HG02970 (cell line): Measurements from ENCODE around the gene SNX9.

Source experiments
- ATAC-seq: cut with Tn5 transposase; IDR thresholded peaks from one replicate; pipeline ENCODE4 v1.9.1; 2021; ENCODE audit warnings: mild to moderate bottlenecking, moderate library complexity, moderate number of reproducible peaks; ENCODE audit not compliant: unreplicated experiment, low FRiP score

The SNX9 gene

DNA sequence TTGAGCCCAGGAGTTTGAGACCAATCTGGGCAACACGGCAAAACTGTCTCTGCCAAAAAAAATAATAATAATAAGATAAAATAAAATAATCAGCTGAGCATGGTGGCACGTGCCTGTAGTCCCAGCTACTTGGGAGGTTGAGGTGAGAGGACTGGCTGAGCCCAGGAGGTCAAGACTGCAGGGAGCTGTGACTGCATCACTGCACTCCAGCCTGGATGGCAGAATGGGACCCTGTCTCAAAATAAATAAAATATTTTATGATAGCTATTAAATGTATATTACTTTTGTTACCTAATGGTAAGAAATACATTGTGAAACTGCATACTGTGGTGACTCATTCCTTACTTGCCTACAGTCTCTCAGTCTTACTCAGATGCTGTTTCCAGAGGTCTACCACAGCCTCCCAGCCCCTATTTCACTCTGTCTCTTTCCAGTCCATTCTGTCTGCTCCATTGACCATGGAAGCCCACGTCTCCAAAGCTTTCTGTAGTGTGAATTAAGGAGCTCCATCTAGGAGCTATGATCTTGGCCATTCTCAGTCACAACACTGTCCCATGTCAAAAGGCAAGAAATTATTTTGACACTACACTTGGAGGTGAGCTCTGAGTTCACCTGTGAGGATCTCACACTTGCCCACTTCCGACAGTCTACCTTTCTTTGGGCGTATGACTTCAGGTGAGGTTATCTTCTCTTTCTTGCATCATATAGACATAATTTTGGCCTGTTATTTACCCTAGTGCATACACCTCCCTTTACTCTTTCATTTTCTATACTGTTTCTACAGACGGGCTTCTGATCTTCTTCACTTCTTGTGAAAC is 22.4 kb upstream of the SNX9 start:
- ATAC-seq, result peak; percentile 80

DNA sequence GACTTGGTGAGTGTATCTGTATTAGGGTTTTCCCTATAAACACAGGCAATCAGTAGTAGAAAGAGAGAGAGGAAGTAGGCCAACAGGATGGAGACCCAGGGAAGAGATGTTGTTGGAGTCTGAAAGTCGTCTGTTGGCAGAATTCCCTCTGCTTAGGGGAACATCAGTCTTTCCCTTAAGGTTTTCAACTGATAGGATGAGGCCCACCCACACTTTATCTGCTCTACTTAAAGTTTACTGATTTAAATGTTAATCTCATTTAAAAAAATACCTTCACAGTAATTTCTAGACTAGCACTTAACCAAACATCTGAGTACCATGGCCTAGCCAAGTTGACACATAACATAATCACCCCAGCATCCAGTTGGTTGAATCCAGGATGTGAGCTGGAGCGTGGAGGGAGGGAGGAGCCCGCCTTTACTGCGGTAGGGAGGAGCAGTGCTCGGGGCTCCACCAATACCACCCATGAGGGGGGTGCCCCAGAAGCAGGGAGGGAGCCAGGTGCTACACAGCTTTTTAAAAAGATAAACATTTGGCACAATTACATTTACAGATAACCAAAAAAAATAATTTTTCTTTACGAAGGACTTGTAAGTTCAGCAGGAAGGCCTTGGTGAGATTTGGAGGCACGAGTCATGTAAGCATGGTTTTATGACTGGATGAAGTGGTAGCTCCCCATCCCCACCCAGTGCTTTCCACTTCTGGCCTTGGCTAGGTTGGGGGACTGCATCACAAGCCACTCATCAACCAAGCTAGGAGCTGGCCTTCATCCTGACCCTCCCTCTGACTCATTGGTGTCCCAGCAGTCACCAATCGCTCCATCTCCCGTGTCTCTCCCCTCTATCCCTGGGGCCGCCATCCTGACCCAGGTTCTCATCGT is 18.4 kb upstream of the SNX9 start:
- ATAC-seq, result no peak

DNA sequence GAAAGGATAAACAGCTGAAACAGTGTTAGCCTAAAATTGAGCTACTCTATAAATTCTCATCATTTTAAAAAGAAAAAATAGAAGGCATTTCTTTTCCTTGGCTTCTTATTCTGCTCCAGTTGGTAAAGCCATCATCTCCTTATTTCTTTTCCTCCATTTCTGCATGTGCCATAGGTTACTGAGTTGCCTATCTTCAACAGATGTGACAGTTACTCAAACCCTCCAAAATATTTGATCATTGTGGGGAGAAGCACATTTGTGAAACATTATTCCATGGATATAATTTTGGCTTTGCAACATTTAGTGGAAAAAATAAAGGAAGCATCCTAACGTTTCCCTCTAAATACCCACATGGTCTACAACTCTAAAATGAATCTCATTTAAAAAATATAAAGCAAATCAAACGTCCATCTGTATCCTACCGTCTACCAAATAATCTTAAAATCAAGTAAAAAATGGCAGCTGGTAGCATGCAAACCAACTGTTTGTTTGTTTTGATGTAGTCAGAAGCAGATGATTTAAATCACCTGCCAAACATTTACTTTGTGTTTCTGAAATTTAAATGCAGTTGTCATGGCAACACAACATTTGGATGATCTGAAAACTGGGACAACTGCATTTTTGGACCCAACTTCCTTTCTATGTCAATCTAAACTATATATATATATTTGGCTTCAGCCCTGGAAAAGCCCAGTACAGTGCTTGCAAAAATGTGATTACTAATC is 16.8 kb upstream of the SNX9 start:
- ATAC-seq, result no peak

DNA sequence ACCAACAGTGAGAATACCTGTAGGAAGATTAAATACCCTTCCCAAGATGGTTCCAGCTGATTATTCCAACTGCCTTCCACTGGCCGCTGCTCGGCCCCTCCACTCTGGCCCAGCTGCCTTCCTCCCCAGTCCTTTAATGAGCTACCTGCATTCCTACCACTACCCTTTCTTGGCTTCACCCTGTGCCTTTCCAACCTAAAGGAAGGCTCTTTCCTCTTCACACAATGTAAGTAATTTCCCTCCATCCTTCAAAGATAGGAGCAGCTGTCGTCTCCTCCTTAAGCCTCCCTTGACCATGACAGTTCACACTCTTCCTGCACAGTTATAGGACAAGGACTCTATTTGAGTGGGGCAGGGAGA is 16.2 kb upstream of the SNX9 start:
- ATAC-seq, result no peak

DNA sequence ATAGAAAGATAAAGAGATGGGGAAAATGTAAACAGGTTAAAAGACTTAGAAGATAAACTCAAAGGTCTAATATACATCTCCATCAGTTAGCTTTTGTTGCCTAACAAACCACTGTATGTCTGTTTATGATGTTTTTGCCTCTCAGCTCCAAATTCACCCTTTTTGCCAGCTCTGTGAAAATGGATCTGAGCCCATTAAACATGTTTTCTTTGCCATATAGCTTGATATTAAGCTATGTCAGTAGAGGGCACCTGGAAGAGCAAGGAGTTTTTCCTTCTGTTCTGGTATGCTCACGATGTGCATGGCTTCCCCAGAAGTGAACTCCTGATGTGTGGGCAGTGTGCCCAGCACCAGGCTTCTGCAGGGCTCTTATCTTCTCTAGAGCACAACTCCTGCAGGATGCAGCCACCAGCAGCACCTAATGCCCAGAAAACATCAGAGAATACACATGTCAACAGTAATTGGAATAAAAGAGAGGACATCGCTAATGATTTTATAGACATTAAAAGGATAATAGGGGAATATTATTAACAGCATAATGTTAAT is 14.6 kb upstream of the SNX9 start:
- ATAC-seq, result no peak

DNA sequence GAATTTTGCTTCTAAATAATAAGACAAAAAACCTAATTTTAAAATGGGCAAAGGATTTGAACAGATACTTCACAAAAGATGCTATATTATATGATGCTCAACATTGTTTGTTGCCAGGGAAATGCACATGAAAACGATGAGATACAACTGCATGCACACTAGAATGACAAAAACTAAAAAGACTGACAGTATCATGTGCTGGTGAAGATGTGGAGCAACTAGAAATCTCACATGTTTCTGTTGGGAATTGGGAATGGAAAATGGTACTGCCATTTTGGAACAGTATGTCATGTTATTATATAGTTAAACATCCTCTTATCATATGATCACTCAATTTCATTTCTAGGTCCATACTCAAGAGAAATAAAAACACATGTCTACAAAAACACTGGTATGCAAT is 13.4 kb upstream of the SNX9 start:
- no peak for ATAC-seq

DNA sequence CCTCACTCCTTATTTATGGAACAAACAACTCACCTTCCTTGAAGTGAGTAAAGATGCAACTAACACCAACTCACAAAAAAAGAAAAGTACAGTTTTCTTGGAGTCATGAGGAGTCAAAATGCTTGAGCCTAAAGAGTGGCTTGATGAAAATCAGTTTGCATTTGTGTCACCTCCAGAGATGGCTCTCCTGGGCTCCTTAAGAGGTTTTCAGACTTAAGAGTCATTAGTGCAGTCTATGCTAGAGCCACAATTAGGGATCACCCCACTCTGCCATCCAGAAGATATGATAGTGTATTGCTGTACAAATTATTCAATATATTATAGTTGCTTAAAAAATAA is 11.9 kb upstream of the SNX9 start:
- no peak for ATAC-seq

DNA sequence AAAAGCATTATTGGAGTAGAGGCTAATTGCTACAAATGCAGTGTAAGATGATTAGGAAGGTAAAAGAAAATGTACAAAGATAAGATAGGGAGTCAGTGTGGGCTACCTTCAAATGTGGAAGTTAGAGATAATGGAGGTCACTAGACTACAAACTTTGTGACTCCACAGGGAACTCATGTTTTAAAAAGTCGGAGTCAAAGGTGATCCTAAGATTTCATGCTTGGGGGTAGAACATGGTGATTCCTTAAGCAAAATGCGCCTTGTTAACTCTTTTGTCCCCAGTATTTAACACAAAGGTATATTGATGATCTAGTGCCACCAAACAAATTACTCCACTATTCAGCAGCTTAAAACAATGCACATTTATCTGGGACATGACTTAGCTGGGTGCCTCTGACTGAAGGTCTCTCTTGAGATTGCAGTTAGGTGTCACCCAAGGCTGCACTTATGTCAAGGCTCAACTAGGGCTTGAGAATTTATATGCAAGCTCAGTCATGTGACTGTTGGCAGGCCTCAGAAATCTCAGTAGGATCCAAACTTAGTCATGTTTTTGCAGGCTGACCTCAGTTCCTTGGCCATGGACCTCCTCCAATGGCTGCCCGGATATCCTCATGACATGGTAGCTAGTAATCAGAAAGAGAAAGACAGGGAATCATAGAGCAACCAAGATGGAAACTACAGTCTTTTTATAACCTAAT is 11.4 kb upstream of the SNX9 start:
- no peak for ATAC-seq

DNA sequence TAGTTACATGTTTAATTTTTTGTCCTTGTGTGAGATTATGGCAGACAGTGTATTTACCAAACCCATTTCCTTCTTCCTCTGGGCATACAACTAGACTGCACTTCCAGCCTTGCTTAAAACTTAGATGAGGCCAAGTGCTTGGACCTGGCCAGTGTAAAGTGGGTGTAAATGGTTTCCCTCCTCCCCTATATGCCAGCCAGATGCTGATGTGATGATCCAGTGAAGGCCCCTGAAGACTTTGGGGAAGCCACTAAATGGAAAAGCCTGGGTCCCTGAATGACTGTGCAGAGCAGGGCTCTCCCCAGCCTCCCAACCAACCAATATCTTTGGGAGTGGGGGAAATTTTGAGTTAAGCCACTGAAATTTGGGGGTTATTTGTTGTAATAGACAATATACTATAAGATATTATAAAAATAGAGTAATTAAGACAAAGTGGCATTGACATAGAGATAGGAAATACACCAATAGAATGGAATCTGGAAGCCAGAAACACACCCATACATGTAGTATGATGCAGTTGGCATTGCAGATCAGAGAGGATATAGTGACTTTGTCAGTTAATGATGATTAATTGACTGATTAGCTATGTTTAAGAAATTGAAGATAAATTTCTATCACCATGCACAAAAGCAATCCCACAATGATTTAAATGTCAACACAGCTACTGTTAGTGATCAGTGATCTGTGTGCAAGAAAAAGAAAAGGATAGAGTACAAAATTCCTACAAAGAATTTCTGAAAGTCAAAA is 10.4 kb upstream of the SNX9 start:
- ATAC-seq, result no peak

DNA sequence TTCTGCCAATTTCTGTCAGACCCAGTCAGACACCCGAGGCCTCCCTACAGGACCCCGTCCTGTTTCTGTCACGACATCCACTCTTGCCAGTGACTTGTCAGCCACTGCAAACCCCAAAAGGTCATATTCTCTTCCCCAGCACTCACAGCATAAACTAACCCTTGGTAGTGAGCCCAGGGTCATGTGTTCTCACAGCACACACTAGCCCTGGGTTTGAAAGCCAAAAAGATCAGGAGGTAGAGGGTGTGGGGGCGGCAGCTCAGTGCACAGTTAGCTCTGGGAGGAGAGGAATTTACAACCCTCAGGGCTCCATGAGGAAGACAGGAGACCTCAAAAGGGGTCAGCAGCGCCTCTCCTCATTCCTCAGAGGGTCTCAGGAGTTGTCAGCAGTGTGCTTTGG is 9.9 kb upstream of the SNX9 start:
- no peak for ATAC-seq

DNA sequence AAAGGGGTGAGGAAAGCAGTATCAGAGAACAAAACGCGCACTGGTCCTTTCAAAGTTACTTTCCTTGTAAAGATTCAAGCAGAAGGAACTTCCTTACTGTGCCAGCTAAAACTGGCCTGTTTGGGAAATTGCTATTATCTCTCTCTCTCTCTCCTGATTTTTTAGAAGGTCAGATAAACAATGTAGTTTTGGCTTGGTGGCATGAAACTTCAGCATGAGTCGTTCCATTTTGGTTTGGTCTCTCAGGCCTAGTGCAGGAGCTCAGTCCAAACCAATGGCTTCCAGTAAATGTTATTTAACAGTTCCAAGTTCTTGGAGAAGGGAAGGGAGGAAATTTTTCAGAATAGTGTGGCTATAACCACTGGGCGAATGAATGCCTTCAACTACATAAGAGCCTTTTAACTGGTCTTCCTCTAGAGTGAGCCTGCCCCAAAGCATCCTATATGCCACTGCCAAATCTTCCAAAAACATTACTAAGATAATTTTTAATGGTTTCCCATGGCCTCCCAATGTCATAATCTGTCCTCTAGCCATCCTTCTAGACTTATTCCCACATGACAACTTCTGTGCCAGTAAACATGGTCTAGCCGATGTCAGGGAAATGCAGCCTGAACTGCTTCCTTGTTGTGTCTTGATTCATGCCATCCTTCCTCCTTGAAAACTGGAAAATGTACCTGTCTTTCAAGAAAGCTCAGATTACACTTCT is 9.1 kb upstream of the SNX9 start:
- no peak for ATAC-seq

DNA sequence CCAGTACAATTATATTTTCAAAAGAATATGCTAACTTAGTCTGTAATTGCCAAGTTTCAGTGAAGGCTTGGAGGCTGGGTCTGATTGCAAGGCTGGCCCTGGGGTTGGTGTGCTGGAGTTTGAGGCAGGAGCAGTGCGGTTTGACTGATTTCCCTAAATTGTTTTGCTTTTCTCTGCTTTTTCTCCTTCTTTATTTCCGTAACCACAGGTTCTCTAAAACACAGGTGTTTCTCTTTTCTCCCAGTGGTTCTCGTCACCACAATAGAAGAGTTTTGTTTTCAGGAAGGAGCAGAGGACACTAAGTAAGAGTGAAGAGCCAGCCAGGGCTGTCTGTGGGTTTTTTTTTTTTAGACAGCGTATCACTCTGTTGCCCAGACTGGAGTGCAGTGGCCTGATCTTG is 8.2 kb upstream of the SNX9 start:
- no peak for ATAC-seq

DNA sequence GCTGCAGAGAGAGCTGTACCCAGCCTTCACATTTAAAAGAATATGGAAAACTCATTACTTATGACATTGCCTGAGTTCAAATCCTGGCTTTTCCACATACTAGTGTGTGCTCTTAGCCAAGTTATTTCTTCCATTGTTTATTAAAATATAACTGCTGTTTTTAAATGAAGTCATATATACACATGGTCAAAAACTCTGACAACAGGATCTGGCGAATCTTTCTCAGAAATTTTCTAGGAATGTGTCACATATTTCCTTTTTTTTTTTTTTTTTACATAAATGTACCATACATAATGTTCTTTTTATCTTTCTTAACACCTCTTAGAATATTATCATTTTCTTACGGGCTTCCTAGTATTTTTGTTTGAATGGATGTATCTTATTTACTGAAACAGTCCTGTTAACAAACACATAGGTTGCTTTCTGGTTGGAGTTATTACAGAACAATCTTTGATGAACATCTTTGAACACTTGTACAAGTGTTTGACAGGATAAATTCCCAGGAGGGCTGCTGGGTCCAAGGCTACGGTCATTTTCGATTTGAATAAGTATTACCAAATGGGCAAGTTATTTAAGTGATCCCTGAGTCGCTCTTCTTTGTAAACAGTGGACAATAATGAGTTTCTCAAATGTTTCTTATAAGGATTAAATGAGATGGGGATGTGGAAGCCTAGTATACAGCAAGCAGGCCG is 1.6 kb upstream of the SNX9 start:
- ATAC-seq, result no peak

DNA sequence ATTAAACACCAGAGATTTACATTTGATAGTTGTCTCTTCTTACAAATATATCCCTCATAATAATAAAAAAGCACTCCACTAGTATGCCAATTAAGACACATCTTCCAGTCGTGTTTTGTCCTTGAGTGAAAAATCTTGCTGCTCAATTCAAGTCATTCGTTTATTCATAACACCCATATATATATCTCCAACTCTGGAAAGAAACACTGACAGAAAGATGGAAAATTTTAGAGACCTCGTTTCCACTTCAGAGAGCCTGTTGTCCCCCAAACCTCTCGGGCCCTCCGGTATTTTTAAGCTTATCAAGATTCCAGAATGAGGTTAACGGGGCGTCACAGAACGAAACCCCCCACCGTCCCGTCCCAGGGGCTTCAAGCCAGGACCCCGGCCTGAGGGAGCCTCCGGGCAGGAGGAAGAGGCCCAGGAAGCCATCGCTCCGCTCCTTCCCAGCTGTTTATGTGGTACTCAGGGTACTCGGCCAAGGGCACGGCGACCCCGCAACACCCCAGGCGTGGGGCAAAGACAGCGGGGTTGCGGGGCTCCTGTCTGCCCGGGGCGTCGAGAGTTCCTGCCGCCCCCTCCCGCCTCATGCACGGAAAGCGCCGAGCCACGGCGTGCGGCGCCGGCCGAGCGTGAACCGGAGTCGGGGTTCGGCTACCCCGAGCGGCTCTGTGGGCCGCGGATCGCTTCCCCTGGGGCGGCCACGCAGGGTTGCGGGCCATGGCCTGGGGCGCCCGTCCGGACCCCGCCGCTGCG is 623 bp upstream of the SNX9 start:
- ATAC-seq, result no peak

DNA sequence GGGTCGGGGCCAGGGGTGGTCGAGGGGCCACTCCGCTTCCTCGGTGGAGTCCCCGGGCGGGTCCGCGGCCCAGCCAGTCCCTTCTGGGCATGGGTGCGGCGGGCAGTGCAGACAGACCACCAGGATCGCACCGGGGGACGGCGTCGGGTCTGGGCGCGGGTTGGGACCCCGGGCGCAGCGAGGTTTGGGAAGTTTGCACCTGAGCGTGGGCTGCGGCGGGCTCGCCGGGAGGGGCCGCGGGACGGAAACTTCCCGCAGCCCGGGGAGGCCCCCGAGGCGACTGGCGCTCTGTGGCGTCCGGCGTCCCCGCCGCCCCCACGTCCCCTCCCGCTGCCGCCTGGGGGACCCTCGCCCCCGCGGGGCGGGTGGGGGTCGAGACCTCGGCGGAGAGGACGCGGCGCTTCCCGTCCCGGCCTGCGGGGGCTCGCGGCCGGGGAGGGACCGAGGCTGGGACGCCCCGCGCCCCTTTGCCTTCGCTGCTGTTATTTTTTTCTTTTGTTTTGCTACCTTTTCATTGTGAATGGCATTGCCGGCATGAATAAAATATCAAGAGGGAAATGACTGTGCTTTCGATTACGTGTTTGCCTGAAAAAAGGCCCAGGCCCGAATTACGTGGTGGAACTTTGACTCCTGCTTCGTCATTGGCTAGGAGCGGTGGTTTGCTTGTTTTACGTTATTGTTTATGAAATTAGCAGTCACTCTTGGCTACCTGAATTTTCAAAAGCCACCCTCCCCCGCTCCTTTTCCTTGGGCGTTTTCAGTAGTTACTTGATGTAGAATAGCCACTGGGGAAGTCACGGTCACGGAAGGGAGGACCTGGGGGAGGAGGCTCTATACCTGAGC is 703 bp downstream of the SNX9 start:
- peak; percentile 42 for ATAC-seq

DNA sequence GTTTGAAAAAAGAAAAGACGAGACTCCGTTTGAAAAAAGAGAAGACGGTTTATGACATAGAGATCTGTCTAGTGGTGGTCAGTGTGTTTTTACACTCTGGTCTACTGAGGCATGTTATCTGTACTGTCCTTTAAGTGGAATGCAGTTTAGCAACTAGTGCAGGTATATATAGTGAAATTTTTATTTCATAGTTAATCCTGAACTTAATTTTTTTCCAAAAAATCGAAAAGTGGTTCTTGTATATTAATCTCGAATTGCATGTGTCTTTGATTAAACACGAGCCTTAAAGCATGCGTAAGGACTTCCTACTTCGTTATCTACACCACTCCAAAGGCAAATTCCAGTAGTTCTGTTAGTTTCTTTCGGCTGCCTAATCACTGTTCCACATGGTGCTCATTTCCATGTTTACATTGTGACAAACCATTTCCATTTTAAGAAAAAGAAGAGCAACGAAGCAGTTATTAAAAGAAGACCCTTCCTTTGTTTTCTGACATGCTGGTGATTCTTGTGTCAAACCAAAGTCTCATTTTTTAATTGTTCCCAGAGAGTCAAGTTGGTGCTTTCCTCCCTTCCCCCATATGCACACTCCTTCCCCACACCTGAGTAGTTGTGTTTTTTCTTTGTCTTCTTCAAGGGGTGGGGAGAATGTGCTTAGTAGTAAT is 2.3 kb downstream of the SNX9 start:
- no peak for ATAC-seq
